Astrocyte of the spinal cord (primary cell): Measurements from ENCODE around the gene RAB44.
A peak's percentile ranks its signal among the peaks of the same experiment; 100 is the strongest.

Experiments
- DNase-seq: peaks from one replicate; pipeline ENCODE4 v3.0.0; 2011; ENCODE audit warnings: low read depth, low spot score
- H3K4me3 ChIP-seq: 2 replicates; pipeline ENCODE4 v1.5.1; 2011; ENCODE audit warnings: low read depth, mild to moderate bottlenecking, low read length, moderate library complexity
- CTCF ChIP-seq: IDR thresholded peaks from 2 replicates; pipeline ENCODE4 v1.5.1; 2012; ENCODE audit warnings: low read depth, mild to moderate bottlenecking, low read length, inconsistent platforms
- in situ Hi-C: cut with HindIII; loops from 2 replicates; pipeline ENCODE4 v1.10.0; 2017; ENCODE audit warnings: low sequenced_read_pairs

Gene RAB44

GRCh38 chr6:36662380-36662779 lies 35.2 kb upstream of the RAB44 start:
- TF ChIP-seq CTCF = no peak
- no peak for DNase-seq
- in situ Hi-C loops = no loop called here
- H3K4me3 ChIP-seq = no peak overlapping the region

DNA sequence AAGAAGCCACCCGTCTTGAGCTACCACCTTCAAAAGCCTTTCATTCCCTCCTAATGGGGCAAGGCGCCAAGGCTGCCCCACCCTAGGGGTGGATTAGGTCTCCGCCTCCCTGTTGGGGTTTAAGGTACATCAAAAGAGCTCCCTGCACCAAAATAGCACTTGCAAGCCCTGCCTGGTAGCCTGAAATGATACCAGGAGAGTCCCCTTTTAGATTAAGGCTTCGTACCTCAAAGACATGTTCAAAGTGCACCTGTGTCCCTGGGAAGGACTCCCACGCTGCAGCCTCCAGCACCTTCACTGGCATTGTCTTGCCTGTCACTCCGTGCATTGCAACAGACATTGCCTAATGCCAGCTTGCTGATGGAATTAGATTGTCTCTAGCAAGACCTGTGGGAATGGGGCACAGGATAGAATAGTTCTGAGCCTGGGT lies 34.8 kb upstream of the RAB44 start:
- in situ Hi-C loops = no loop called here
- no peak for DNase-seq
- TF ChIP-seq CTCF = no peak
- no peak overlapping the region for H3K4me3 ChIP-seq

GRCh38 chr6:36663504-36664446 lies 33.9 kb upstream of the RAB44 start:
- in situ Hi-C loops = no loop called here
- TF ChIP-seq CTCF = no peak

GRCh38 chr6:36665180-36665579 lies 32.4 kb upstream of the RAB44 start:
- no peak overlapping the region for H3K4me3 ChIP-seq
- in situ Hi-C loops = no loop called here
- TF ChIP-seq CTCF = no peak
- no peak for DNase-seq

More at GRCh38 chr6:36663504-36664446, 33.9 kb upstream of the RAB44 start:
- no peak for DNase-seq
- H3K4me3 ChIP-seq = no peak overlapping the region

DNA sequence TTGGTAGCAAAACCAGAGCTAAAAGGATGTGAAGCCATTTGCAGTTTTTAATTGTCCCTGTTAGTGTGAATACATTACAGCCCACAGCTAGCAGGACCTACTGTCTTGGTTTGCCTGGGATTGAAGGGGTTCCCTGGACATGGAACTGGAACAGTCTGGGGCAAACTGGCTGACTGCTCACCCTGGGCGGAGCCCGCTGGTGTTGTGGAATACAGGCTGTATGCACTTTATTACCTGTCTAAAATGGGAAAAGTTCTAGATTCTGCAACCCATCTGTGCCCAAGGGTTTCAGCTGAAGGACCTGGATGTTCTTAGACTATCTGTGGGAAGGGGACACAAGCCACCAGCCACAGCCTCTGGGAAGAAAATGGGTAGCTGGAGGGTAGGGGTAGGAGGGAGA lies 31.3 kb upstream of the RAB44 start:
- TF ChIP-seq CTCF = no peak
- no peak for DNase-seq
- in situ Hi-C loops = no loop called here
- no peak overlapping the region for H3K4me3 ChIP-seq

DNA sequence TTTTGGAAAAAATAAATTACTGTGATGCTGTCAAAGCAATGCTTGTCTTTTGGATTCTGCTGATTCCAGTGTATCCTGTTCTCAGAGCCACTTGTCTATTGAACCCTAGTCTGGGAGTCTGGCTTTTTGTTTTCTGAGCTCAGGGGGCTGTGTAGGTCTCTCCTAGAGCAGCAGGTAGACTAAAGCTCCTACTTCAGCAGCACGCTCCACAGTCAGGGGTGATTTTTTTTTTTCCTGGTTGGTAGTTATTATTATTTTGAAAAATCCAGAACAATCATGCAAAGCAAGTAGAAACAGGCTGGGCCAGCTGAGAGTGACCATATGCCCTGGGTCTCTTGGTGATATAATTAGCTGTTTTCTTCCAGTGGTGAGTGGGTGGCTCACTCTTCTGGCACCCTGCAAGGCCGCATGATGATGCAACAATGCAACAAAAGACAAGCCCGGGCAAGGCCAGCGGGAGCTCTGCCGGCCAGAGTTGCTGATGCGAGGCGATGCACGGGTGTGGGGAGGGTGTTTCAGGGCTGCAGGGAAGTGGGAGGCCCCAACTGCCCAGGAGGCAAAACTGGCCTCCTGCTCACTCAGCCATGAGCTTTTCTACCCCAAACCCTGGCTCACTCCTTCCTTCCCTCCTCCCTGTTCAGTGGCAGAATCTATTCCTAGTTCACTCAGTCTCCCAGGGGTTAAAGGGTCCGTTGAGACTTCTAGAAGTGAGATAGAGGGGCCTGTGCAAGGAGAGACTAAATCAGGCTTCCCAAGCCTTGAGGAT lies 30.6 kb upstream of the RAB44 start:
- DNase-seq = peak; percentile 96
- TF ChIP-seq CTCF = no peak
- H3K4me3 ChIP-seq = no peak overlapping the region
- in situ Hi-C loops = no loop called here
